Measurements from ENCODE around the gene ERV3-1.
"Not testable (repeated sequence)": the region's sequence is repeated elsewhere in the genome, so short reads cannot be mapped to it uniquely, and the experiment has no call there.

GRCh38 chr7:65038767-65039166 lies 32.3 kb upstream of the ERV3-1 start:
- TF ChIP-seq CTCF (IDR thresholded peaks at IDR 0.05); POLR2AphosphoS5 (IDR thresholded peaks at IDR 0.05; ENCODE audit: low read depth, low read length); TCF7L2 (IDR thresholded peaks at IDR 0.05; ENCODE audit: low read depth, low read length); REST (IDR thresholded peaks at IDR 0.05; ENCODE audit: insufficient read depth in 1 of 2, low read depth in 2 of 2, low read length in 1 of 2); SIN3A (IDR thresholded peaks at IDR 0.05; ENCODE audit: borderline replicate concordance, insufficient read depth, low read depth, low read length): not testable (repeated sequence)
